Psoas muscle (tissue), 8 donors: ENCODE data around the gene GATB. TPM values are rescaled to one million over a fixed set of nuclear protein-coding genes. Genes with fewer than 3 reads are reported as not detected.

Experiments
- ATAC-seq, 4 donors: fragments of 200-7000 bp; cut with Tn5 transposase; one replicate each; pipeline ENCODE4 v1.9.1; 2020; ENCODE audit warnings: moderate library complexity in 3 of 4, mild to moderate bottlenecking in 2 of 4
- DNase-seq, 2 donors: peaks; one replicate each; pipeline ENCODE4 v3.0.0-alpha.2; 2020
- H3K27ac ChIP-seq: fragments of 200-600 bp; one replicate; pipeline ENCODE4 v1.8.0; 2022
- H3K27me3 ChIP-seq, 3 donors: fragments of 200-600 bp in 1 of 3; one replicate each; pipeline versions ENCODE4 v1.6.1 to v1.8.0; 2013 to 2022; ENCODE audit warnings: low read length in 2 of 3, mild to moderate bottlenecking in 2 of 3, moderate library complexity in 1 of 3; ENCODE audit not compliant: insufficient read depth in 3 of 3
- H3K36me3 ChIP-seq, 2 donors: fragments of 200-600 bp in 1 of 2; one replicate each; pipeline versions ENCODE4 v1.6.1 to v1.8.0; 2013 to 2022; ENCODE audit warnings: low read depth in 1 of 2, mild to moderate bottlenecking in 1 of 2, moderate library complexity in 1 of 2; ENCODE audit not compliant: insufficient read depth in 1 of 2
- H3K4me1 ChIP-seq: fragments of 200-600 bp; one replicate; pipeline ENCODE4 v1.8.0; 2022
- H3K4me3 ChIP-seq: fragments of 200-600 bp; one replicate; pipeline ENCODE4 v1.8.0; 2022; ENCODE audit warnings: mild to moderate bottlenecking
- H3K9me3 ChIP-seq: fragments of 200-600 bp; one replicate; pipeline ENCODE4 v1.8.0; 2022
- WGBS, 3 donors: extraction: QIAGEN DNeasy Blood & Tissue Kit; methylation state at CpG; one replicate each; pipeline versions ENCODE4 v1.1.6 to v1.1.7; 2013; 5-methylcytosine and 5-hydroxymethylcytosine counted together
- intact Hi-C, 2 donors: fragments of 100-400 bp; cut with DNase I; formaldehyde crosslinking; loops; one replicate each; pipeline versions ENCODE4 v1.11.0 to v1.14.2; 2022
- polyA plus RNA-seq, 3 donors: library from polyadenylated mRNA; stranded (reverse); fragments of 200-250 nt; gene quantifications; one replicate each; pipeline ENCODE4 v1.2.3, GENCODE V29; 2013
- total RNA-seq, 4 donors: library from RNA; stranded (reverse); fragmentation: NEBNext Ultra II Directional in 2 of 4; extraction: Animal tissue kit (Norgen Biotek cat#: 25700) in 2 of 4; gene quantifications; one replicate each; pipeline versions ENCODE4 v1.2.1 to v1.2.4, GENCODE V29; 2021 to 2023
- TF ChIP-seq, protein P1 (sequence below): fragments of 200-600 bp; IDR thresholded peaks from one replicate; pipeline ENCODE4 v1.8.0; 2022; ENCODE audit warnings: antibody characterized with exemption
- donor health status: healthy with polysubstance abuse.
- donor health status: DM: no; HTN: no; CAD: no; lungs with moderate emphysema.
- donor health status: Bipolar disorder and iron deficiency.
- donor health status: healthy.
- donor health status: DM: yes; HTN: yes; CAD: no.
- donor health status: DM: no; HTN: no; CAD: no.
- donor health status: DM: no; HTN: no; CAD: no.
- donor health status: DM: yes; HTN: yes; CAD: no.

GATB gene
- total and polyA plus RNA-seq, 7 donors, result 22.8 to 36.6 (median 28.3) TPM

DNA sequence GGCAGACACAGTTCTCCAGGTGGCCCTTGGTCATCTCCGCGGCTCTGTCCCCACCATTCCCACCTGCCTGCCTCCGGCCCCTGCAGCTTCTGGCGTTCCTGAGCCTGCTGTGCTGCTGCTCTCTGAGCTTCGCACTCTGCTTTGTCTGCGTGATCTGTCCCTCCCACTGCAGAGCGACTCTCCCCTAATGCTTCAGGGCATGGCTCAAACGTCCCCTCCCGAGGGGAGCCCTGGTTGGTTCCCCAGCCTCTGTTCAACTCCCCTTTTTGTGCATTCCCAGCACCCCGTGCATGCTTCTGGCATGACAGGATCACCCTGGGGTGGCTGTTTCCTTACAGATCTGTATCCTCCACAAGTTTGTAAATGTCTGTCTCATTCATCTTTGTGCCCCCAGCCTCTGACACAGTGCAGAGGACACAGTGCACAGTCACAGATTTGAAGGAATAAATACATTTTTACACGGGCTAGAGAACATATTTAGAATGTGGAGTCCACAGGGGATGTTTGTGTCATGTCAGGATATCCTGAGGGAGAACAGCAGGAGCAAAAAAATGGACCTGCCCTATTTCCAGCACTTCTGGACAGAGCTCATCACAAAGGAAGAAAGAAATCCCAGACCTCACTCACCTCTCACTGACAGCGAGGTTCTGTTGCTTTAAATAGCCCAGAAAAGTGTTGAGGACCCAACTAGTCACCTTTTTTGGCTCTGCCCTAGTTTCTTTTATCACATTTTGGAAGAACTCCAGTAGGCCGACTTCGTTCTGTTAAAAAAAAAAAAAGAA, 72.6 kb downstream of the GATB start:
- Histone ChIP-seq H3K27me3 (no peaks in the 10 kb centered on the region), H3K4me1 (peaks cover 75% of the 10 kb centered on the region), H3K27ac (peak overlapping the region; percentile 43), H3K36me3 (no peaks in the 10 kb centered on the region), H3K9me3 (no peaks in the 10 kb centered on the region), H3K4me3 (no peak overlapping the region)
- TF ChIP-seq, protein P1, sequence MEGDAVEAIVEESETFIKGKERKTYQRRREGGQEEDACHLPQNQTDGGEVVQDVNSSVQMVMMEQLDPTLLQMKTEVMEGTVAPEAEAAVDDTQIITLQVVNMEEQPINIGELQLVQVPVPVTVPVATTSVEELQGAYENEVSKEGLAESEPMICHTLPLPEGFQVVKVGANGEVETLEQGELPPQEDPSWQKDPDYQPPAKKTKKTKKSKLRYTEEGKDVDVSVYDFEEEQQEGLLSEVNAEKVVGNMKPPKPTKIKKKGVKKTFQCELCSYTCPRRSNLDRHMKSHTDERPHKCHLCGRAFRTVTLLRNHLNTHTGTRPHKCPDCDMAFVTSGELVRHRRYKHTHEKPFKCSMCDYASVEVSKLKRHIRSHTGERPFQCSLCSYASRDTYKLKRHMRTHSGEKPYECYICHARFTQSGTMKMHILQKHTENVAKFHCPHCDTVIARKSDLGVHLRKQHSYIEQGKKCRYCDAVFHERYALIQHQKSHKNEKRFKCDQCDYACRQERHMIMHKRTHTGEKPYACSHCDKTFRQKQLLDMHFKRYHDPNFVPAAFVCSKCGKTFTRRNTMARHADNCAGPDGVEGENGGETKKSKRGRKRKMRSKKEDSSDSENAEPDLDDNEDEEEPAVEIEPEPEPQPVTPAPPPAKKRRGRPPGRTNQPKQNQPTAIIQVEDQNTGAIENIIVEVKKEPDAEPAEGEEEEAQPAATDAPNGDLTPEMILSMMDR, result no peak
- no peak for DNase-seq
- 38 to 57% (median 56%) methylated on average over 14 of the region's 14 CpGs for WGBS, 3 donors
- intact Hi-C loops, result no loop called here
- no peak for ATAC-seq

DNA sequence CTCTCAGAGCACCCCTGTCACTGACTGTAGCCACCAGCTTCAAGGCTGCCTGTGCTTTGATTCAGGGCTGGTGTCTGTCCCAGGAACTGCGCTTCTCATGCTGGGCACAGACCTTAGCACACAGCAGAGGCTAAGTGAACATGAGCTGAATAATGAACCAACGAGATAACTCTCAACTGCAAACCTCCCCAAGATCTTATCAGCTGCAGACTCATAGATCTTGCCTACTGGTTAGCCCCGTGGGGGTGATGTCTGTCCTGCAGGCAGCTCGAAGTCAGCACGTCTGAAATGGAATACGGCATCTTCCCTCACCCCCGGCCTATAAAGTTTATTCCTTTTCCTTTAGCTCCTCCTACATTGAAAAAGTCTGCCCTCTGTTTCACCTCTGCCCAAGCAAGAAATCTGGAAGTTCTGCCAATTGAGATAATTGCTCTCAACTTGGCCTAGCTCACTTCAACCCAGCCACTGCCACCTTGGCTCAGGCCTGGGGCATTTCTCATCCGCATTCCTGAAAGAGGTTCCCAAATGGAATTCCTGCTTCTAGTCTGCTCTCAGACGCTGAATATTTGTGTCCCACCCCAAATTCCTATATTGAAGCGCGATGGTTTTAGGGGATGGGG, 73.7 kb downstream of the GATB start:
- TF ChIP-seq, protein P1, result no peak
- 54 to 77% (median 66%) methylated on average over 11 of the region's 11 CpGs for WGBS, 3 donors
- H3K36me3 ChIP-seq, result peaks cover 0 to 4% of the 10 kb centered on the region in 2 donors
- no peak for DNase-seq
- H3K9me3 ChIP-seq, result no peaks in the 10 kb centered on the region
- intact Hi-C loops, result no loop called here
- ATAC-seq, result no peak
- no peaks in the 10 kb centered on the region for H3K27me3 ChIP-seq
- no peak overlapping the region for H3K27ac ChIP-seq
- no peak overlapping the region for H3K4me3 ChIP-seq
- peaks cover 64% of the 10 kb centered on the region for H3K4me1 ChIP-seq

DNA sequence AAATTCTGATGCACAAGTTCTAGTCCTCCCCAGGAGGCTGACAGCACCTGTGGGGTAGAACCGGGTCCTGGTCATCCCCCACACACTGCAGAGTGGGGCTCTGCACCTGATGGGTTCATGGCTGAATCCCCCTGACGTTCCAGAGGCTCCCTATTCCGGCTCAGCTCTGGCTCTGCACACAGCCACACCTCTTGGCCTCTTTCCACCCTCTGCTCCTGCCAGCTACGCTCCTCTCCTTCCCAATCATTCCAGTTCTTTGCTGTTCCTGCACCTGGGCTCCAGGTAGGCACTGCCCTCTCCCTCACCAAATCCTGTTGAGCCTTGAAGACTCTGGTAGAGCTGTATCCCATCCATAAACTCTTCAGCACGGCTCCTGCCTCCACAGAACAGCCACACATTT, 75.5 kb downstream of the GATB start:
- peaks cover 46% of the 10 kb centered on the region for H3K4me1 ChIP-seq
- TF ChIP-seq, protein P1, result no peak
- peaks cover 0 to 6% of the 10 kb centered on the region in 2 donors for H3K36me3 ChIP-seq
- DNase-seq, result no peak
- no peaks in the 10 kb centered on the region for H3K9me3 ChIP-seq
- WGBS, 3 donors, result 53 to 57% (median 56%) methylated on average over 5 of the region's 5 CpGs
- H3K27me3 ChIP-seq, result no peaks in the 10 kb centered on the region
- no peak overlapping the region for H3K4me3 ChIP-seq
- intact Hi-C loops, result no loop called here
- H3K27ac ChIP-seq, result no peak overlapping the region
- peak in 1 of 4 donors; percentile 39 for ATAC-seq

DNA sequence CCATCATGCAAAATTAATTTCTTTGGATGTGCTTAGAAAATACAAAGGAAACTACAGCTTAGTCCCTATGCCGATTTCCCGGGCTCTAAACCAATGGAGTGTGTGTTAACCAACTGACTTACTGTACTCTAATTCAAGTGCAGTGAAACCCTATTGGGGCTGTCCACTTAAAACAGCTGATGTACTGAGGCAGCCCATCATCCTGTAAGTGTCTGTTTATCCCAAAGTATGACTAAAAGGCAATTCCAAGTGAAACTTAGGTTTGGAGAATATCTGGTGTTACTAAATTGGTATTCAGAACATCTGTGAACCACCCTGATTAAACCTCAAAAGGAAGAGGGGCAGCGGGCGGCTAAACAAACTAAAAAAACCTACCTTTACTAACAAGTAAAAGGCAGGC, 79.7 kb downstream of the GATB start:
- Histone ChIP-seq H3K27me3 (no peaks in the 10 kb centered on the region), H3K4me1 (peaks cover 18% of the 10 kb centered on the region), H3K9me3 (no peaks in the 10 kb centered on the region), H3K4me3 (no peak overlapping the region), H3K36me3 (peaks cover 0 to 16% of the 10 kb centered on the region in 2 donors), H3K27ac (no peak overlapping the region)
- no peak for ATAC-seq
- DNase-seq, result no peak
- WGBS, 3 donors, result 88 to 95% (median 91%) methylated on average over 4 of the region's 4 CpGs
- TF ChIP-seq, protein P1, result no peak
- intact Hi-C loops, result no loop called here
